Skin of body (tissue), 2 donors: ENCODE data around the gene MROH2B. TPM values are rescaled to one million over a fixed set of nuclear protein-coding genes. Genes with fewer than 3 reads are reported as not detected.

Source experiments
- DNase-seq: peaks from one replicate; lab custom pipeline; 2025; lab: John Stamatoyannopoulos, UW
- total RNA-seq: library from RNA; depleted of rRNA; stranded (reverse); fragments of >200 nt; gene quantifications from one replicate; pipeline ENCODE4 v1.2.3, GENCODE V29; 2014

The MROH2B gene
- total RNA-seq = not detected

DNA sequence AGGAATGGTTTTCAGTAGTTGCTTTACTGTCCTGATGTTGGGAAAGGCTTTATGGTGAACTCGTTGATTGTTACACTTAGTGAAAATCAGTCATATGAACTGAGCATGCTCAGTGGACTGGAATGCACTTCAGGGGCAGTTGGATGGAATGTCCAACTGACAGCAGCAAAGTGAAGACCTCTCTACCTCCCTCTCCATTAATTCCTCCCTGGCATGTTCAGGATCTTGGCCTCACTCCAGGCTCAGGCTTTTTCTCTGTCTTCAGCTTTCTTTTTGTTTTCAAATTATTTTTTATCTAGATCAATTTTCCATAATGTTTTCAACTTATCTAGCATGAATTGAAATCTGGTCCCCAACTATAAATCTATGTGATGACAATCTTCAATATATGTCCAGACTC, at the start of gene MROH2B:
Gene MROH2B, minus strand, starts transcription at position 101 of the 400 bp plus-strand sequence. CDS start 490 bp downstream, outside the sequence.
- DNase-seq = no peak

DNA sequence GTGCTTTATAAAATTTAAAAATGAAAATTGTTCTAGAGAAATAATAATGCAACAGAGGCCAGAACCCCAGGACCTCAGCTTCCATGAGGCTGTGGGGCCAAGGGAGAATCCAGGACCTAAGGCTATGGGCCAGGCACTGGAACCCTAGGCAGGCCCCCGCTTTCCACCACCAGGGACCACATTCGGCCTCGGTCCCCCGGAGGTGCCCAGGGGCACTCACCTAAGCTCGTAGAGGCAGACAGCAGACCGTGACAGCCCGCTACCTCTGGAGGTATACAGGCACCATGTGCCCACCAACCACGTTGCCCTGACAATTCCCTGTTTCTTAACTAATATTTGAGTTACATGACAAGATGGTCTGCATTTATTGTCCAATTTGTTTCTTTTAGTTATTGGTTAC, 49.5 kb upstream of the MROH2B start:
- DNase-seq = no peak

DNA sequence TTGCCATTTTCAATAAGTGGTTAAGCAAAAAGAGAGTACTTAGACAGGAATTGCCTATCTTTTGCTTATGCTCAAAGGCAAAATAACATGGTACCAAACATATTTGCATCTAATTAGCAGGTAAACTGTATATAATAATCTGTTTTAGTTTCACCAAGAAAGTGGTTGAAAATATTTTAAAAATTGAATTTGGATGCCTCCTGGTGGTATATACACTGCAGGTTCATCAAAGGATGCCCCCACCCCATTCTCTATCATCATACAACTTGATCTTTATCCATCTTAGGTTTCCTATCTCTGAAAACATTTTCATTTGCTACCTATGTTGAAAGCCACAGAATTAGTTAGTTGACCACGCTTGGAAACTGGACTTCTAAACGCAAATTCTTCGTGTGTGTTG, 47.0 kb upstream of the MROH2B start:
- DNase-seq = no peak

DNA sequence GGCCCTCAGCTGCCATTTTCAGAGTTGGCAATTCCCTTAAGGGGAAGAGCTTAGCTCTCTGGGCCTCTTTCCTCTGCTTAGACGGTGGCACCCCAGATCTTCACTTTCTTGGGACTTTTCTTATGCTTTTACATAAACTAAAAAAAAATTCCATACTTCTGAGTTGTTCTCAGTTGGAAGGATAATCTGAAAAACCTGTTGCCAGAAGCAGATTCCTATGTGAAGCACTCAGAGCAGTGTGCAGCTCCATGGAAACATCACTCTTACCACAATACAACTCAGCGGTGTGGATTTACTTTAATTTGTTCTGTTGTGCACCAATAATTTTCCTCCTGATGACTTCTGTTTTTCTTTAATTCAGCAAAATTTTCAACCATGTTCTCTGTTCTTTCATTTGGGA, 44.1 kb upstream of the MROH2B start:
- DNase-seq = peak; percentile 58

DNA sequence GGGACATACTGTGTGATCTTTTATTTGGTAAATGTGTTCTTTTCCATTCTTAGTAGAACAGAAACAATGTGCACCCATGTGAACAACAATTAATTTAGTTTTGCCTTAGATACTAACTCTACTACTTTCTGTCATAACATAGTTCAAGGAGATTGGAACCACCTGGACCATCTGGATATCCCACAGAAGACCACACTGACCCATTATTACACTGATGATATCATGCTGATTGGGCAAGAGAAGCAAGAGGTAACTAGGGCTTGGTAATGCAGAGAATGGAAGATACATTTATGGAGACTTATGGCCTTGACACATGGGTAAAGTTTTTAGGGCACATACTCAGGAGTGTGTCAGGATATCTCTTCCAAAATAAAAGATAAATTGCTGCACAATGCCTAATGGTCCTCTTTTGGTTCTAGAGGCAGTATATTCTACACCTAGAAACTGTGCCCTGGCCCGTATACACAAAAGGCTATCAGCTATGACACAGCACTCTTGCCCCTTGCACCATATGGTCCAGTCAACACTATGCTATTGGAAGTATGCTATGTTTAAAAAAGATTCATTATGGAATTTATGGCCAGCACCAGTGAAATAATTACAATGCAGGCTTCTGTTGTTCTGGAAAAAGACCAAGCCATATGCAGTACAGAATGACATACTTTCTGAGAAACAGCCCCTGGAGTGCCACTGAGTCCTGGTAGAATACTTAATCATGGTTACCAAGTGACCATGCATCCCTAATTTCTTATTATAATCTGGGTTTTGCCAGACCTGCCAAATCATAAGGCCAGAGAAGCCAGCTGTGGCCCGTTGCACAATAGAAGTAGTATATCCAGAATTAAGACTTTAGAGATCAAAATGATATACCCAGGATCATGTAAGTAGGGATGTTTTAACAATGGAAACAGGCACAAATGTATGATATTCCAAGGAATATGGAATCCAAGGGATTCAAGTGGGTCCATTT, 41.6 kb upstream of the MROH2B start:
- no peak for DNase-seq

DNA sequence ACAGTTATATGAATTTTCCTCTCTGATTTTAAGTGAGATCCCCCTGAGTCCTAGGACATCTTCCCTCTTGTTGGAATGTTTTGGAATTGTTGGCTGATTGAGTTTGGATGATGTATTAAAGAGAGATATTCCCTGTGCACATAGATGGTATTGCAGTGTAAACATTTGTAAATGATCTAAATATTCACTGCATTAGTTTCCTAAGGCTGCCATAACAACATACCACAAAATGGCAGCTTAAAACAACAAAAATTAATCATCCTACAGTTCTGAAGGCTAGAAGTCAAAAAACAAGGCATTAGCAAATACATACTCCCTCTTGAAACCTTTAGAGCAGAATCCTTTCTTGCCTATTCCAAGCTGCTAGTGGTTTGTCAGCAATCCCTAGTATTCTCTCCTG, 38.0 kb upstream of the MROH2B start:
- DNase-seq = no peak

DNA sequence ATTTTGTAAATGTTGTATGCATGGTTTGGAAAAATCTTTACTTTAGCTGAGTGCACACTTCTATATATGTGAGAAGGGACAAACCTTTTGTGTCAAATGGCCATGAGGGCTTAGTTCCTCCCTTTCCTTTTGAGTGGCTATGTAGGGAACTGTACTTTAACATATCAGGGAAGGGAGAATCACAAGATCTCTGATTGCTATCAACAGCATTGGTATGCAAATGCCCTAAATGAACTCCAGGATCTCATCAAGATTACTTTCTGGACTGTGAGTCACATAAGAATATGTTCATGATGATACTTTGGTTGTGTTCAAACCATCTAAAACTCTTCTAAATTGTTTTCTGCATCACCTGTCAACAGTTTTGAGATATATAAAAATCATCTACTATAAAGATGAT, 31.2 kb upstream of the MROH2B start:
- DNase-seq = no peak

DNA sequence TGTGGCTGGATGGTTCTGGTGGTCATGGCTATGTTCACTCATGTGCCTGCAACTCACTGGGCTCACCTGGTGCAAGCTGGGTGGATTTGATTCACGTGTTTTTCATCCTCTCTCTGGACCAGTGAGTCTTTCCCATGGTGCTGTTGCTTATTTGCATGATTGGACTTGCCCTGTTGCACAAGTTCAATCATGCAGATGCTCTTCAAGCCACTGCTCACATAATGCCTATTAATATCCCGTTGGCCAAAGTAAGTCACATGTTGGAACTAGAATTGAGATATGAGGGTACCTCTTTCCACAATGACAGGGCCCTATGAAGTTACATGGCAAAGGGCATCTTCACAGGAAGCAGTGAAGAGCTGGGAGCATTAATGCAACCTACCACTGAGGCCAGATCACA, 26.5 kb upstream of the MROH2B start:
- no peak for DNase-seq

DNA sequence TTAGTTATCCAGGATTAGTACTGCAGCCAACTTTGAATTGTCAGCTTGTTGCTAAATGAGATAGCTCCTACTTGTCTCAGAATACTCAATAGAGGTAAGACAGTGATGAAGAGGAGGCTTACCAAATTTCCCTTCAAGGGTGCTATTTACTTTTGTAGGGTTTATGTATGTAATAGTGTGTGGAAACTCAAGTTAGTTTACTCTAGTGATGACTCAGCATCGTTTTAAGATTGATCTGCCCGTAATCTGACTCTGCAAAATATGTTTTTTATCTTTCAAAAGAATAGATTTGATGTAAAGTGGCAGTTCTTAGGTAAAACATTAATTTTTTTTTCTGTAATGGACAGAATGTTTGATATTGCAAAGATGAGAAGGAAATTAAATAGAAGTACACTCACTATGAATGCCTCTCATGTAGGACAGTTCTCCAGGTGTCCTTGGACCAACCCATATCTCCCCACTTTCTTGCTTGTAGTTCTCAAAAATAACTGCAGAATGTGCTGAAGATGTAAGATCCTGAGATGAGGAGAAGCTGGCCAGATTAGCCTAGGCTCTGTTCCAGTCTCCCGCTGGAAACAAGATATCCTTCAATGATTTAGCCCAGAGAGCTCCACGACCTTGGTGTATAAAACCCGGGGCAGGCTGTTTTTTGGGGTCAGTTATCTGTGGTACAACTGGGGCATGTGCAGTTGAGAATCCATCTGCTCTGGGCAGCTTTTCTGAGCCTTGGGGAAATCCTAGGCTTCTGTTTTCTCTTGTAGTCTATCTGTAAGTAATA, 24.4 kb upstream of the MROH2B start:
- DNase-seq = no peak

DNA sequence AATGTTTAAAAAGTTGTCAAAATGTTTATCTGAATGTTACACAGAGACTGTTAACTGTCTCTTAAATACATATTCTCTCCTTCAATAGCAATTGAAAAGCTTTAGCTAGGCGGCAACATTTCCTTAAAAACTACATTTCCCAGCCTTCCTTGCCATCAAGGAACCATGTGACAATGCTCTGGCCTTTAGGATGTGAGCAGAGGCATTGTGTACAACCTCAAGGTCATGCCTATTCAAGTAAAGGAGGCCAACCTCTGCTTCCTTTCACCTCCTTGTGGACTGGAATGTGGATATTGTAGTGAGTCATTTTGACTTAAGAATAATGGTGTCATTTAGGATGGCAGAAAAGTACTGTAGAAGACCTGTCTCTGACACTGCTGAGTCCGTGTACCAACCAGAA, 23.7 kb upstream of the MROH2B start:
- DNase-seq = no peak

DNA sequence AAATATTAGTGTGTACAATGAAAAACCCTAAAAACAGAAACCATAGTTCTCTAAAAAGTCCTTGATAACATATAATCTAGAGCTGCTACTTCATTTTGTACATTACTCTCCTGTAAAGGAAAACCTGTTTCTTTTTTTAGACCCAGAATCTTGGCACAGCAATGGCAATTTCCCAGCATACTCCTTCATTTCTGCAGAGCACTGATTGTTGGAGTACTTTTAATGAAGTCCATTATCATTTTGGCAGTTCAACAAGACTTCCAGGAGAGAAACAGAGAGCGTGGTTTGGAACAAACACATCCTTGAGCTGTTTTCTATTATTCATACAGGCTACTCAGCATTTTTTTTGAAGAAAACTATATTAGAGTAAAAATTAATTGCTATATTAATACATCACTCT, 22.7 kb upstream of the MROH2B start:
- DNase-seq = no peak

DNA sequence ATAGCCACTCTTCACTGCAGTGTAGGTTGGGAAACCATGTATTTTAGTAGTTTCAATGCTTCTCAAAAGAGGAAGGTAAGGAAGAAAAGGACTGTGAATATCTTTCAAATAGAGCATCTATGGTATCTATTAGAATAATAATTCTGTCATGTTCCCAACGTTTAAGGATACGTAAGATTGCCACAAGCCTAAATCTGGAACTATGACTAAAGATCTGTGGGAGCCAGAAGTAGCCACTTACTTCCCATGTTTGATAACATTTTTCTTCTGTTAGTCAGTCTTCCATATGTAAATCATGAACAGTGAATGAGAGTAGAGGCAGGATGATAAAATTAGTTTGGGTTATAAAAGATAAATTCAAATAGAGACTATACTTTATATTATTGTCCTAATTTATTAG, 16.3 kb upstream of the MROH2B start:
- no peak for DNase-seq

DNA sequence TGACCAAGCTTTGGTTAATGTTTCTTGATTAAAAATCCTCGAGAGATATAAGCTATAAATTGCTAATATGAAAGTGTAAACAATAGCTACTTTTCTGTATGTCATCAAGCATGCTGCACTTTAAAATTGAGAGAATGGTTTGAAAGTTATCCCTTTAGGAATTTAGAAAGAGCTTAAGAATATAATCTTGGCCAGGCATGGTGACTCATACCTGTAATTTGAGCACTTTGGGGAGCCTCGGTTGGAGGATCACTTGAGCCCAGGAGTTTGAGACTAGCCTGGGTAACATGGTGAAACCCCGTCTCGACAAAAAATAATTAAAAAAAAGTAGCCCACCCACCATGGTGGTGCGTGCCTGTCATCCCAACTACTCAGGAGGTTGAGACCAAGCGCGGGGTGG, 12.2 kb upstream of the MROH2B start:
- DNase-seq = no peak

DNA sequence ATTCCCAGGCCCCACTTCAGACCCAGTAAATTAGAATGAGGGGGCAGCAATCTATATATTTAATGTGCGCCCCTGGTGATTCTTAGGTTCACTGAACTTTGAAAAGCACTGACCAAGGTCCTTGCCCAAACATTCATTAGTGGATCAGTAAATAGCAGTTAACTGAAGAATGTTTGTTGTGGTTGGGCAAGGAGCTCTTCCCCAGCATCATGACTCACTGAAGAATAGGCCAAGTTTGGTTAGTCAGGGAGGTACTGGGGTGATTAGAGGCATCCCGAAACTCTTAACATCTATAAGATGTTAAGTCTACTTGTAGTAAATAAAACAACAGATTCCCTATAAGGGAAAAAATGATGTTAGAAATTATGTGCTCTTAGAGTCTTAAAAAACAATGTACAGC, 833 bp upstream of the MROH2B start:
- no peak for DNase-seq

DNA sequence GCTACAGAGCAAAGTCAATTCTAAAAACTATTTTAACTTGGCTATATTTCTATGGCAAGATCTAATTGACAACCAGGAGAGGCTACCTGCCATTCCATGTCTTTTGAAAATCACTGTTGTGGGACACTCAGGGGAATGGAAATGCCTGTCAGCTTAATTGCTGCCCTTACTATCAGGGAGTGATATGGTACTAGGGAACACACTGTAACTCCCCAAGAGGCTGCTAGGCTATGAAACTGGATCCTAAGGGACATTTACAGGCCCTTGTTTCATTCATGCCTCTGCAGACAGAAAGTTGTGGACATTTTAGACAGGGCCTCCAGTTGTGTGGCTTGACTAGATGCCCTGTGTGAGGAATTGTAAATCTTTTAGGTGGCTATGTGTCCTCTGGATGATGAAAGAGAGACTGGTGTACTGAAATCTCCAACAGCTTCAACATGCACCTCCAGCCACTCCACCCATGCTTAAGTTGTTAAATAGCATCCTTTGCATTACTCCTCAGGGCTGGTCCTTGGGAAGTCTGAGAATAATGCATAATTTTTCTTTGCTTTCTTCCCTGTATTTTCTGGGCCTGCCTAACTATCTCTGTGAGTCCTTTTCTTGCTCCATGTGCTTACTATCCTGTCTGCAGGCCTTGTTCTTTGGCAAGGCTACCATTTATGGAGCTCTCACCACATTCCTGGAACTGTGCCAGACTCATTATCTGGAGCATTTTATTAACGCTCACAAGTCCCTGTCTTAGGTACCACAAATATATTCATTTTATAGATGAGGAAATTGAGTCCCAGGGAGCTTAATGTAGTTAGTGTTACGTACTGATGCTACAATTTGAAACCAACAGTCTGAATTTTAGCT, 3.2 kb downstream of the MROH2B start:
- DNase-seq = no peak

DNA sequence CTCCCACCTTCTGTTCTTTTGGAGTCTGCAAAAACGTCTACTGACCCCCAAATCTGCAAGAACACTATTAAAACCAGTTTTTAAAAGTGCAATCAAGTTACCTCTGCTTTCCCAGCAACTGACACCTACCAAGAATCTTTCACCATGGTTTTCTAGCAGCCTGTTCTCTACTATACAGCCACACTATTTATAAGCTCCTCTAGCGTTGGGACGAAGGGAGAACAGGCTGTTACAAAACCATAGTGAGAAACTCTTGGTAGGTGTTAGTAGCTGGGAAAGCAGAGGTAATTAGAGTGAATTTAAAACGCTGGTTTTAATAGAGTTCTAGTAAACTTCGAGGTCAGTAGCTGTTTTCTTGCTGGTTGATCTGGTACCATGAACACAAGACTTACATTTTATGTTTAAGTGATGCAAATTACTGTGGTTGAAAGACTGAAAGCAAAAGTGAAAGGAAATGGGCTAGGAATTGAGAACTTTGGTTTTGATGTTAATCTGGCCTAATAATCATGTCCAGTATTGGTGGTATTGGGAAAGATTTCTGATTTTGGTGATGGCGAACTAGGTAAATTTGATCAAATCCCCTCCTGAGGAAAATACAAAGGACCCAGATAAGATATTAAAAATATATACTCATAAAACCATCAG, 5.3 kb downstream of the MROH2B start:
- no peak for DNase-seq

DNA sequence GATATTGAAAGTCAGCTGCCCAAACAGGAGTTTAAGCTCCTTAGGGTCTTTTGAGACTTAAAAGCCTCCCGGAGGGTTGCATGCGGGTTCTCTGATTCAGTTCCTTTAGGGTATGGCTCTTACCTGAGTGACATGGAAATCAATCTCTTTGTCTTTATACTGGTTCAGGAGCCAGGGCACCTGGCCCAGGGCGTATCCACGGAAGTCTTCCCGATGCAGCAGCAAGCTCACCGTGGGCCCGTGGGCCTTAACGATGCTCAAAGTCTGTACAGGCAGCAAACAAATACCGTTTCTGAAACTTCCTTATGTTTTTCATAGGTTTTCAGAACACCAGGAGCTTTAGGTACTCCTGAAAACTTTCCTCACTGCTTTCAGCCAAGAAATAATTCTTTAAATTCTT, 13.2 kb downstream of the MROH2B start:
- no peak for DNase-seq

DNA sequence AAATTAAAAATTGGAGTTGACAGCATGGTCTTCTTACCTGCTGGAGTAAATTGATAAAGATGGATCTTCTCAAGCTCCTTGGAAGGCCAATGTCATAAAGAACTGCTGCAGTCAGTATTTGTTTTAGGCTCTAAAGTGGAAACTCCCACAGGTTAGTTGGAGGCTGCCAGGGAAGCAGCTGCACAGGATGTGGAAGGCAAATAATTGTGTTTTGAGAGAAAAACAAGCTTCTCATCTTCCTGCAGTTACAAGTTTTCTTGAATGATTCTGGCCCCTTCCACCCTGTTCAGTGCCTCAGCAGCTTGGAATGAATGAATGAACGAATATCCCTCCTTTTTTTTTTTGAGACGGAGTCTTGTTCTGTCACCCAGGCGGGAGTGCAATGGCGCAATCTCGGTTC, 13.9 kb downstream of the MROH2B start:
- peak; percentile 1 for DNase-seq

DNA sequence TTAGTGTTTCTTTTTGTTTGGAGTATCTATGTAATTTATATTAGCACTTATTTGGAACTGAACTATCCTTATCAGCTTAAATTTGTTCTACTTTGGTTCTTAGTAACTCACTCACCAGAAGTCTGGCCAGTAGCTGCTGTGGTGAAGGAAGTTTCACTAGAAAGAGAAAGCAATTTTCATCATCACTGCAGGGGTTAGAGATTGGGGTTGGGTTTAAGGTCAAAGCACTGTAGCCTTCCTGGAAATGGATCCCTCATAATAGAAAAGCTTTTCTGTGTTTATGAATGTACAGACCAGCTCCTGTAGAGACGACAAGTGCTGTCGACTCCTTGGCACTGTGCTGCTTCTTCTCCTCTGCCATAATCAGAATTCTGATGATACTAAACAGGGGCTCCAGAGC, 22.2 kb downstream of the MROH2B start:
- DNase-seq = no peak

DNA sequence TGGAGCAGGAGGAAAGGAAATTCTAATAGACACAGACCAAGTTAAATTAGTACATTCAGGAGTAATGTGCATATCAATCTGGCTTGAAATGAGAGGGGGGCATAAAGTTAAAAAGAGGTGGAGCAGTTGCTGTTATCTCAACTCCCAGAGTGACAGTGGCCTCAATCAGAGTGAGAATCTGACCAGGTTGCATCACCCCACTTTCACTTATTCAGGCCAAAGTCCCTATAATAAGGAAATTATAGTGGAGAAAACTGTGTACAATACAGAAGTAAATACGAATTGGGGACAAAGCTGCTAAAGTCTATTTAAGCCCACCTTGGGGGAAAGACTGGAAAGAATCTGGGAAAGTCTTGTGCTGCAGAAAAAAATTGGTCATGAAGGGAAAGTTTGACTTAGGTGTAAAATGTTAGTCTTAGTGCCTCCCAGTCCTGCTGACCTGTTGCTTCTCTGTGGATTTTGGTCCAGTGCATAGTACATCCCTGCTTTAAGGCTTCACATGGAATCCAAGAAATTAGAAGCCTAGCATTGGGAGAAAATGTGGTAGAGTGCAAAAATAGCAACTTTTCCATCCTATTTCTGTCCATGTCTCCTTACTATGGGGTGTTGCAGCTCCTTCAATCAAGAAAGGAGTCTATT, 27.9 kb downstream of the MROH2B start:
- DNase-seq = no peak

DNA sequence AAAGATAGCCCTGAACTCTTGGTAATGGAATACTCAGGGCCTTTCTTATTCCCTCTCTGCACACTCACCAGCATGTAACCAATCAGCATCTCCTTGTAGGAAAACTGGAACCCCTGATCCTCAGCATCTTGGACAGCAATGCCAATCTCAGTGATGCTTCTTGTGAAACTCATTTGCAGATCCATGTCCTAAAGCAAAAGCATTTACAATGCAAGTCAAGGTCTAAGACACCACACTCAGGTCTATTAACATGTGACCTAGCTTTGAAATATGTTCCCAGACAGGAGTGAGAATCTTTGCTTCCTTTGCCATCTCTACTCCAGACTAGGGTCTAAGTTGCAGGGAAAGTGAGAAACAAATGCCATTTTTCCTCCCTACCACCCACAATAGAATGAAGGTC, 38.2 kb downstream of the MROH2B start:
- no peak for DNase-seq
